ENCODE data around the gene BLVRA.
"Not testable (repeated sequence)": the region's sequence is repeated elsewhere in the genome, so short reads cannot be mapped to it uniquely, and the experiment has no call there.

Gene BLVRA

DNA sequence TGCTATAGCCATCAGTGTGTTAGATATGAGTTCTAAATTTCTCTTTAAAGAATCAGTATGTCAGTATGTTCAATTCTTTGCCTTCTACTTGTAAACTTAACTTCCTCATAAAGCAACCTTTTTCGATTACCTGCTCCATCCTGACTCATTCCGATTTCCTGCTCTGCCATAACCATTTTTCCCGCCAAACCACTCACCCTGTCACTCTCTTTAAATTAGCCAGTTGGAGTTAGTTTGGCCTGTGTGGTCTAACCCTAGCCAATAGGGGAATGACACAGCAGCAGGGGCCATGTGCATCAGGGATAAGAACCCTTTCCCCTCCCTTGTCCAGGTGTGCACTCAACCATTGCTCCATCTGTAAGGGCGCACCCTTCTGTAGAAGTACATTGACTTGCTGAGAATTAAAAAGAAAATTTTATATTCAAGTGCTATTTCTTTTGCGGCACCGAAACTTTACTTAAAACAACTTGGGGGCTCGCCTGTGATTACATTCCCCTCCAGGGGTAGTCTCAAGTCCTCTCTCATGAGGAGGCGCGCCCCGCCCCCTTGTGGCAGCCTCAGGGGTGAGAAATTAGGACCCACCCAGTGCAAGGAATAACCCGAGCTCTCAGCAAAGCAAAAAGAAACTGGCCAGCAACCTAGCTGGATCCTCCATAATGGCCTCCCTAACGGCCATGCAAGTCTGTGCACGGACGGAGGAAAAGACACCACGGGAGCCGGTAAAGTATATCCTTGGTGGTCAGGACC lies 51.9 kb downstream of the BLVRA start:
- DNase-seq: peak; percentile 36

DNA sequence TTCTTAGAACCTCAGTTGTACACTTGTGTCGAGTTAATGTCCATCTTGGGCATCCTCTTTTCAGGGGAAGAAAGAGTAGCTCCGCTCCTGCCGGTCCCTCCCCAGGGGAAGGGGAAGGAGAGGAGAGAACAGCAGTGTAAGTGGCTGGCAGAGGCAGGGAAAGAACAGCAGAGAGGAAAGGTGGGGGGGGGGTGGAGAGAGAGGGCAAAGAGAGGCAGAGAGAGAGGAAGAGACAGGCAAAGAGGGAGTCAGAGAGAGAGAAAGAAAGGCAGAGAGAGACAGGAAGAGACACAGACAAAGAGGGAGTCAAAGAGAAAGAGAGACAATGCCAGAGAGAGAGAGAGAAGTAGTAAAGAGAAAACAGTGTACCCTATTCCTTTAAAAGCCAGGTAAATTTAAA lies 56.9 kb downstream of the BLVRA start:
- no peak for DNase-seq

DNA sequence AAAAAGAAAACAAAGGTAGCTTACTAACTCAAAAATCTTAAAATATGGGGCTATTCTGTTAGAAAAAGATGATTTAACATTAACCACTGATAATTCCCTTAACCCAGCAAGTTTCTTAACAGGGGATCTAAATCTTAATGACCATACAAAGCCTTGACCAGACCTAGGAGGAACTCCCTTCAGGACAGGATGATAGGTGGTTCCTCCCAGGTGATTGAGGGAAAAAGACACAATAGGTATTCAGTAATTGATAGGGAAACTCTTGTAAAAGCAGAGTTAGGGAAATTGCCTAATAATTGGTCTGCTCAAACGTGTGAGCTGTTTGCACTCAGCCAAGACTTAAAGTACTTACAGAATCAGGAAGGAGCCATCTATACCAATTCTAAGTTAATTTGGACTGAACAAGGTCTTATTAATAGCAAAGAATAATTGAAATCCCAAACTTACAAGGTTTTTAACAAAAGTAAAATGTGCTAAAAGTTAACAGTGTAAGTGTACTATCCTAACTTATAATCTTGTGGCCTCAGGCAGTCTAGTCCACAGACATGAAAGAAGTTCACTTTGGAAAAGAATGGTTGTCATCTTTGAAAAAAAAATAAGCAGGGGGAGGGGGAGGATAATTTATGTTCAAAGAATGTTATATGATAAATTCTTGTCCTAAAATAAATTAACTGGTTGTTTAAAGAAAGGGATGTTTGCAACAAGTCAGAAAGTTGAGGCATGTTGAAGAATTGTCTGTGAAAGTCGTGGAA lies 57.7 kb downstream of the BLVRA start:
- DNase-seq: not testable (repeated sequence)

DNA sequence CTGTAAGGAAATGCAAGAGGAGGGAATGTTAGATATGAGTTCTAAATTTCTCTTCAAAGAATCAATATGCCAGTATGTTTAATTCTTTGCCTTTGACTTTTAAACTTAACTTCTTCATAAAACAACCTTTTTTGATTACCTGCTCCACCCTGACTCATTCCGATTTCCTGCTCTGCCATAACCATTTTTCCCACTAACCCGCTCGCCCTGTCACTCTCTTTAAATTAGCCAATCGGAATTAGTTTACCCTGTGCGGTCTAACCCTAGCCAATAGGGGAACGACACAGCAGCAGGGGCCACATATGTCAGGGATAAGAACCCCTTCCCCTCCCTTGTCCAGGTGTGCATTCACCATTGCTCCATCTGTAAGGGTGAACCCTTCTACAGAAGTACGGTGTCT lies 64.9 kb downstream of the BLVRA start:
- DNase-seq: not testable (repeated sequence)

DNA sequence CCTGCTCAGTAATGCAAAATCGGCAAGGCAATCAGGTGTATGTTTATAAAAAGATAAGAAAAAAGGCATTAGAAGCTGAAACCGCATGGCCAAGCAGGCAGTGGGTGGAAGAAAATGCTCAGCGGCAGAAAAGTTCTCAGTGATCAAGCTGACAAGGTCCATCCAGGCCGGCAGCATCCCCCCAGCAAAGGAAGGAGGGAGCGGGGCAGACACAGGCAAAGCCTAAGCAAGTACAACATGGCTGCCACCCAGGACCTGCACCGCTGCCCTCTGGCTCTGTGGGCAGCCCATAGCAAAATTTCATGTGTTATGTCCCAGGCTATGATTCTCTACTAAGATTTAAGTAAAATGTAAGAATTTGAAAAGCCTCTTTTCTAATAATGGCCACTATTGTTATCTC lies 65.5 kb downstream of the BLVRA start:
- no peak for DNase-seq

DNA sequence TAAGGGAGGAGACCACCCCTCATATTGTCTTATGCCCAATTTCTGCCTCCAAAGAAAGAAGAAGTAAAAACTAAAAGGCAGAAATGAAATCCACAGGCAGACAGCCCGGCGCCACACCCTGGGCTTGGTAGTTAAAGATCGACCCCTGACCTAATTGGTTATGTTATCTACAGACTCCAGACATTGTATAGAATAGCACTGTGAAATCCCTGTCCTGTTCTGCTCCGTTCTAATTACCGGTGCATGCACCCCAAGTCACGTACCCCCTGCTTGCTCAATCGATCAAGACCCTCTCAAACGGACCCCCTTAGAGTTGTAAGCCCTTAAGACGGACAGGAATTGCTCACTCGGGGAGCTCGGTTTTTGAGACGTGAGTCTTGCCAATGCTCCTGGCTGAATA lies 66.0 kb downstream of the BLVRA start:
- DNase-seq: not testable (repeated sequence)

DNA sequence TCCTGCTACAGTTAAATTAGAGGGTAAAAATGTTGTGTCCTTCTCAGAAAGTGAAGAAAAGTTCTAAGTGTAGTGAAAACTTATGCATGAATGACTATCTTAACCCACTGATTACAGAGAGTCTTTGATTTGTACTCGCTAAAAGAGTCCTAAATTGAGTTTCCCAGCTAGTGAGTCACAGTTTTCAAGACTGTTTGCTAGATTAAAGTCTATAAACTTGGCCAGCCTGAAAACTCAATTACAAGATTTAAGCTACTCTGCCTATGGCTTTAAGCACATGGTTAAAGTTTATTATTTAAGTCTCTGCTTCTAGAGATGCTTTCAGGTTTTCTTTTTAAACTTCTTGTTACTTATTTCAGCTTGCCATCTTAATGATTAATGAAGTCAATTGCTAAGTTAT lies 66.5 kb downstream of the BLVRA start:
- DNase-seq: no peak

DNA sequence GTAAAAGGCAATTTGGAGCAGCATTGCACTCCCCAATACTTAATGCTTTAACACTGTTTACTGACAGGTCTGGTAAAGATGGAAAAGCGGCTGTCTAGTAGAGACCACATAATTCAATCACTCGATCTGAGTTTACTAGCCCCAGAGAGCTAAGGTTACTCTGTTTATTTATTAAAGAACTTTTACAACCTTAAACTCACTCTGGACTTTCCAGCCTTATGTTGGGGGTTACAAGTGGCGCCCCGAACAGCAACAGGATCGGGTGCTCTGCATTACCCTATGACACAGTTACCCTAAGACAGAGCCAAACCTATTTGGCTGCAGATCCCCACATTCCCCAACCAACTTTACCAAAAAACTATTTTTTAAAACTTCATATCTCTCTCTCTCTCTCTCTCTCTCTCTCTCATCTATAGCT lies 66.9 kb downstream of the BLVRA start:
- DNase-seq: no peak

DNA sequence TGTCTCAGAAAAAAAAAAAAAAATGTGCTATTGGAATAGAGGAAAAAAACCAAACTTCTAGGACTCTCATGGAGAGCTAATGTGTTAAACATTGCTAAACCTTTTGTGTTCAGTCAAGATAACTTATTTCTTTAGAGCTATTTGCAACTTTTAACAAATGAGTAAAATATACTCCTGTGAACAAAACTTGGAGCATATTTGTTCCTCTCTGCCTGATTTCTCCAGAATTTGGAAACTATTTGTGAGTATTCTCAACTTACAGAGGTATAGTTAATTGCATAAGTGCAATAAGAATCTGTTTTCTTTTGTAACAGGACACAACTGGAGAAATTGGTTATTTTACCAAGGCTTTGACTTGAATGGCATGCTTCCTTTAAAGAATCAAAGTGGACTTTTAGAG lies 72.4 kb downstream of the BLVRA start:
- DNase-seq: not testable (repeated sequence)

DNA sequence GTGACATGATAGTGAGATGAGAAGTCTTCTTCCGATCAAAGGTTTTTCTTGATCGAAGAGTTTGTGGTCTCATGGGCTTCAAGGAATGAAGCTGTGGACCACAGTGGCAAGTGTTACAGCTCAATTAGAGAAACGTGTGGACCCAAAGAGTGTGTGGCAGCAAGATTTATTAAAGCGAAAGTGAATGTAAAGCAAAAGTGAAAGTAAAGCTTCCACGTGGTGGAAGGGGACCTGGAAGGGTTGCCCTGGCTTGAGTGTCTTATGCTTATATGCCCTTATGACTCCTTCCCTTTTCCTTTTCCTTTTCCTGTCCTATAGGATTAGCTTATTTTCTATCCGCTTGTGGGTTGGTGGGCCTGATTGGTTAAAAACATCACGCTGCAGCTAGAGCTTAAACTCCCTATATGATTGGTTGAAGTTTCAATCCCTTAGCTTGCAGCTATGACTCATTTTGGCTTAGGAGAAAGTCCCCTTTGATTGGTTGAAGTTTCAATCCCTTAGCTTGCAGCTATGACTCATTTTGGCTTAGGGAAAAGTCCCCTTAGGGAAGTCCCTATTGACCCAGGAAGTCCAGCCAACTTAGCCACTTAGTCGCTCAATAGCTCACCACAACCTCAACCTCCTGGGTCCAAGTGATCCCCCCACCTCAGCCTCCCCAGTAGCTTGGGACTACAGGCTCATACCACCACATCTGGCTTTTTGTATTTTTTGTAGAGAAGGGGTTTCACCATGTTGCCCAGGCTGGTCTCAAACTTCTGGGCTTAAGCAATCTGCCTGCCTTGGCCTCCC lies 76.2 kb downstream of the BLVRA start:
- DNase-seq: peak; percentile 49

DNA sequence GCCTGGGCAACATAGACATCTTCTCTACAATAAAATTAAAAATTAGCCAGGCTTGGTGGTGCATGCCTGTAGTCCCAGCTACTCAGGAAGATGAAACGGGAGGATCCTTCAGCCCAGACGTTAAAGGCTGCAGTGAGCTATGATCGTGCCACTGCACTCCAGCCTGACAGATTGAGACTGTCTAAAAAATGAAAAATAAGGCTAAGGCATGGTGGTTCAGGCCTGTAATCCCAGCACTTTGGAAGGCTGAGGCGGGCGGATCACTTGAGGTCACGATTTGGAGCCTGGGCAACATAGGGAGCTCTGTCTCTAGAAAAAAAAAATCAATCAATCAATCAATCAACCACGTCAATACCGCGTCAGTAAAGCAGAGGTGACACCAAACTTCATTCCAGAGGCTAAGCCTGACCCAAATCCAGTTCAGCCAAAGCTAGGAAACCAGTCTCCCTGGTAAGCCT lies 79.8 kb downstream of the BLVRA start:
- DNase-seq: no peak

DNA sequence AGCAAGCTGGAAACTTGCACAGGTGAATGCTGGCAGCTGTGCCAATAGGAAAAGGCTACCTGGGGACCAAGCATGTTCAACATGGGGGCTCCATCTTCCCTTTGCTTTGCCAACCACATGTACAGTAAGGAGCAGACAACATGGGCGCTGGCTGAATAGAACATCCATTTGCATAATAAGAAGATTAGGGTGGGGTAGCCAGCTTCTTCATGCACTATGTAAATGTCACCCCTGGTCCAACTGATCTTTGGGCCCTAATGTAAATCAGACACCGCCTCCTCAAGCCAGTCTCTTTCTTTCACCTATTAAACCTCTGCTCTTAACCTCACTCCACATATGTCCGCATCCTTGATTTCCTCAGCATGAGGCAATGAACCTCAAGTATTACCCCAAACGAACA lies 84.8 kb downstream of the BLVRA start:
- no peak for DNase-seq

DNA sequence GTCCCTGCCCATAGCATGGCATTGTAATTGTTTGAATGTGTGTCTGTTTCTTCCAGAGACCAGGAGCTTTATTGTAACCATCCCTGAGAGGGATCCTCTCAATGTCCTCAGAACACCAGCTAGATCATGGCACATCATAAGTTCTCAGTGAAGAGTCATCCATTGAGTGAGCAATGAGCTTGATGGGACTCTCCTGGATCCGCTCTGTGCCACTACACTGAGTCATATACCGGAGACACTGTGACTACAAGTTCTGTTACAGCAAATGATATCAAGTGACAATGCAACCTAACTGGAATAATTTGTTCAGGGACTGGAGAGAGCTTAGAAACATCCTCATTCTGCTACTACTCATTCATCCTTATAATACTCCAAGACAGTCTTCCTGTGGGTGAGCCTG lies 85.8 kb downstream of the BLVRA start:
- DNase-seq: no peak

DNA sequence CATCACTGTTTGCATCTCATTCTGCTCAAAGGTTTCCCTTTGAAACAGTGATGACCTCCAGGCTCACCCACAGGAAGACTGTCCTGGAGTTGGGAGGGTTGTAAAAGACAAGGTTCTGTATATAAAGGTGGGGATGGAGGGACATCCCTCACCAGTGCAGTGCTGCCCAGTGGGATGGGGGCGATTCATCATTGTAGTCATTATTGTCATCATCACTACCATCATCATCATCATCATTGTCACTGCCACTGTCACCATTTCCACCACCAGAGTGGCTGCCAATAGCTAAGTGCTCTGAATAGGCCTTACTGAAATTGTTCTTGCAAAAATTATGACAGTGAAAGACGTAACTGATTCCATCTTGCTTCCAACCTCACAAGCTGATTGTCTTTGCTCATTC lies 86.2 kb downstream of the BLVRA start:
- DNase-seq: no peak

DNA sequence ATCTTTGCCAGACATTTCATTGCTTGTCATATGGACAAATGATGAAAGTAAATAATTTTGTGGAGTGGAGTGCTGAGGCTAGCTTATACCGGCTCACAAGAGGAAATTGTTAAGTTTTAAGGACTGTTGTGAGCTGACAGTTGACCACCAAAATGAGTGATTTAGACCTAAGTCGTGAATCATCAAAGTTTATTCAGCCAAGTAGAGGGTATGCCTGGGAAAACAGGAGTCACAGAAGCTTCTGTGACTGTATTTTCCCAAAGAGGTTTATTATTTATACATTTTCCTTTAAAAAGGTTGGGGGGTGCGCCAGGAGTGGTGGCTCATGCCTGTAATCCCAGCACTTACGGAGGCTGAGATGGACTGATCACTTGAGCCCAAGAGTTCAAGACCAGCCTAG lies 89.0 kb downstream of the BLVRA start:
- DNase-seq: peak; percentile 38

DNA sequence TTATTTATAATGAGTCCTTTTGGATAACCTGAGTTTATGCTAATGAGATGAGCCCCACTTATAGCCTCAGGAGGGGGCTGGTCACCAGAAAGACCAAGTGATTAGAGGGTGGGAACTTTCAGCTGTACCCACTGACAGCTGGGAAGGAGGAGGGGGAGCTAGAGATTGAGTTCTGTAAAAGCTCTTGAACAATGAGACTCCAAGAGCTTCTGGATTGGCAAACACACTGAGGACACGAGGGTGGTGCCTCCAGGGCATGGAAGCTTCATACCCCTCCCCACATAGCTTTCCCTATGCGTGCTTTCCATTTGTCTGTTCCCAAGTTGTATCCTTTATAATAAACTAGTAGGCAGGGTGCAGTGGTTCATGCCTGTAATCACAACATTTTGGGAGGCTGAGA lies 90.6 kb downstream of the BLVRA start:
- no peak for DNase-seq

DNA sequence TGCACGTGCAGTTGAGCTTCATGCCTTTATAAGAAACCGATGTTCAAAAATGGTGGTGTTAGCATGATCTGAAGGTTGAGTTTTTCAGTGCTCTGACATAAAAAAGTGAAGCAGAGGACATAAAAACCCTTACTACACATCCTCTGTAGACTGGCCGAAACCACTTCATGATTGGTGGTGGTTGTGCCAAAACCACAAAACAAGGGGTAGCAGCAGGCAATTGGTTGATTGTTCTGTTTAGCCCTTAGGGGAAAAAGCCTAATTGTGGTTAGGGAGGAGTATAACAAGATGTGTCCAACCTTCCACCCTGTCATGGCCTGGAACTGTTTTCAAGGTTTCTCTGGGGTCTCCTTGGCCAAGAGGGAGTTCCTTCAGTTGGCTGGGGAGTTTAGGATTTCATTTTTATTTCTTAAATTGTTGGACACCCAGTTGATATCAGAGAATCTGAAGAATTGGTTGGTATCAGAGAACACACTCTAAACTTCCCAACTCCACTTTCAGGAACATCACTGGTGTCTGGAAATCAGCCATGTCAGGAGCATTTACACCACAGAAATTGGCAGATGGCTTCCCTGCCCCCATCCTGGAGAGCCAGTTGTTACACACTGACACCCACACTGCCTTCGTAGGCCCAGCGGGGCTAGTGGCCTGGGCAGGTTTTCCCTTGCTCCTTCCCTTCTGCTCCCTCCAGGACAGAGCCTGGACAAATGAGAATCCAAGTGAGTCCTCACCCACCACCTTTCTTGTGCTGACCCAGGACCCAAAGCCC lies 92.1 kb downstream of the BLVRA start:
- peak; percentile 46 for DNase-seq

DNA sequence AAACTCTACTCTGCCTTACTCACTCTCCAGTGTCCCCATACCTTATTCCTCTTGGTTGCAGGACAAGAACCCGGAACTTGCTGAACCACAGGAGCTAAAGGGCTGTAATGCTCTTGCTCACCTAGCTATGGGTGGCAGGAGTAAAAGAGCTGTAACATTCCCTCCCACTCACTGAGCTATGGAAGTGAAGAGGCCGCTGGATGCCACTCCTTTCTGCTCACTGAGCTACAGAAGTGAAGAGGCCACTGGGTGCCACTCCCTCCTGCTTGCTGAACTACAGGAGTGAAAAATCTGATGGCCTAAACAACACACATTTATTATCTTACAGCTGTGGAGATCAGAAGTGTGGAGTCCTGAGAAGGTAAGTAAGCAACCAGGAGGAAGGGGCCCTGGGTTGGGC lies 93.3 kb downstream of the BLVRA start:
- DNase-seq: no peak

DNA sequence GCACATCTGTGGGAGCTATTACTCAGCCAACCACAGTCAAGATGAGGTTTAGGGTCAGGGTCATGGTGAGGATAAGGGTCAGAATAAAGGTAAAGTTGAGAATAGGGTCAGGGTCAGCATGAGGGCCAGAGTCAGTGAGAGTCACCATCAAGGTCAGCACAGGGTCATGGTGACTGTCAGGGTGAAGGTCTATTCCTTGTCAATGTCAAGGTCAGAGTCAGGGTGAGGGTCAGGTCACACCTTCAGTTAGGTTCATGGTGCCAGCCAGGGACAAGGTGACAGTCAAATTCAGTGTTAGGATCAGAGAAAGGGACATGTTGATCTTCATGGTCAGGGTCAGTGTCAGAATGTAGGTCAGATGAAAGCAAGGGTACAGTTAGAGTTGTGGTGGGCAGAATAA lies 96.7 kb downstream of the BLVRA start:
- no peak for DNase-seq

DNA sequence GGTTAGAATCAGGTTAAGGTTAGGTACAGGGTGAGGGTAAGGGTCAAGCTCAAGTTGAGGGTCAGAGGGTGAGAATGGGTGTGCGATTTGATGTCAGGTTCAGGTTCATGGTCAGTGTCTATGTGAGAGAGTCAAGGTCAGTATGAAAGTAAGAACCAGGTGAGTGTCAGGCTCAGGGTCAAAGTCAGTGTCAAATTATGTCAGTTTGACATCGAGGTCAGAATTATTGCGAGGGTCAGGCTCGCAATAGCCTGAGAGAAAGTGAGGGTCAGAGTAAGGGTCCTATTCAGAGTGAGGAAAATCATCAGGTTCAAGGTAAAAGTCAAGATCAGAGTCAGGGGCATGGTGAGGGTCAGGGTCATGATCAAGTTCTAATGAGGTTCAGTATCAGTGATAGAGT lies 97.8 kb downstream of the BLVRA start:
- DNase-seq: no peak

Data from EL (cell line).